Endothelial cell of umbilical vein (primary cell): ENCODE measurements around the gene GAK. TPM values are rescaled to one million over a fixed set of nuclear protein-coding genes. Genes with fewer than 3 reads are reported as not detected.

Experiments
- BruUV-seq: library from RNA; stranded (reverse); fragments of 400-500 nt; replicated peaks from 2 replicates; lab custom pipeline; 2021; lab: Mats Ljungman, UMichigan
- CTCF ChIA-PET: fragments of 300-600, 350-600 bp; sonication (Branson Sonifier 250); formaldehyde crosslinking; loops from one replicate; lab custom pipeline; 2021; ENCODE audit warnings: antibody characterized with exemption, inconsistent platforms; lab: Charles Lee
- POLR2A ChIA-PET: fragments of 300-600, 350-600 bp; sonication (Branson Sonifier 250); formaldehyde crosslinking; loops from one replicate; lab custom pipeline; 2021; ENCODE audit warnings: antibody characterized with exemption, inconsistent platforms; lab: Charles Lee
- DNase-seq: peaks from one replicate; pipeline ENCODE4 v3.0.0-alpha.2; 2011; ENCODE audit warnings: low read depth, low spot score
- FAIRE-seq: peaks from 2 replicates; lab custom pipeline; 2011; peaks lifted over from hg19 to GRCh38; lab: Jason Lieb, UNC
- H2AFZ ChIP-seq: 2 replicates; pipeline ENCODE4 v1.6.0; 2012; ENCODE audit warnings: low read depth, low read length, control low read depth, inconsistent platforms
- H3K27ac ChIP-seq: 2 replicates; pipeline ENCODE4 v1.5.1; 2011; ENCODE audit warnings: low read depth, mild to moderate bottlenecking, control low read depth, low read length, moderate library complexity; ENCODE audit not compliant: insufficient read depth
- H3K27me3 ChIP-seq, 2 experiments: 2 replicates each; pipeline versions ENCODE4 v1.6.0 to v1.6.1; 2011; ENCODE audit warnings: low read length in 2 of 2, mixed read lengths in 1 of 2; ENCODE audit not compliant: control insufficient read depth in 2 of 2, insufficient read depth in 2 of 2
- H3K36me3 ChIP-seq, 2 experiments: 2 replicates in 1 of 2; 3 replicates in 1 of 2; pipeline ENCODE4 v1.5.1; 2011; ENCODE audit warnings: low read length in 2 of 2, mild to moderate bottlenecking in 1 of 2, moderate library complexity in 1 of 2; ENCODE audit not compliant: control insufficient read depth in 2 of 2, insufficient read depth in 2 of 2; ENCODE audit errors: extremely low read depth in 1 of 2
- H3K4me1 ChIP-seq: 3 replicates; pipeline ENCODE4 v1.5.1; 2011; ENCODE audit warnings: mild to moderate bottlenecking, low read length; ENCODE audit not compliant: control insufficient read depth, insufficient read depth; ENCODE audit errors: extremely low read depth
- H3K4me2 ChIP-seq: 2 replicates; pipeline ENCODE4 v1.6.1; 2011; ENCODE audit warnings: low read length, control low read depth, mixed read lengths; ENCODE audit not compliant: insufficient read depth
- H3K4me3 ChIP-seq, 3 experiments: fragments of 200-600 bp in 1 of 3; sonication (generic), shearing (Covaris generic) in 1 of 3; replicated peaks in 1 of 3; 2 replicates each; pipeline ENCODE4 v1.5.1; 2011 to 2016; ENCODE audit warnings: control low read depth in 3 of 3, low read length in 3 of 3, mild to moderate bottlenecking in 2 of 3, inconsistent platforms in 1 of 3, low read depth in 1 of 3, moderate library complexity in 1 of 3; ENCODE audit not compliant: insufficient read depth in 1 of 3
- H3K79me2 ChIP-seq: 2 replicates; pipeline ENCODE4 v1.6.0; 2012; ENCODE audit warnings: low read length, inconsistent platforms; ENCODE audit not compliant: control insufficient read depth, insufficient read depth
- H3K9ac ChIP-seq: replicated peaks from 2 replicates; pipeline ENCODE3; 2011; ENCODE audit warnings: low read length, control low read depth; ENCODE audit not compliant: insufficient read depth; ENCODE audit errors: extremely low read depth
- H3K9me1 ChIP-seq: replicated peaks from 3 replicates; pipeline ENCODE4 v1.6.0; 2011; ENCODE audit warnings: mild to moderate bottlenecking, low read length; ENCODE audit not compliant: control insufficient read depth, insufficient read depth; ENCODE audit errors: extremely low read depth
- H3K9me3 ChIP-seq: replicated peaks from 2 replicates; pipeline ENCODE4 v1.5.1; 2012; ENCODE audit warnings: low read length, inconsistent platforms; ENCODE audit not compliant: control insufficient read depth, insufficient read depth
- H4K20me1 ChIP-seq: replicated peaks from 2 replicates; pipeline ENCODE3; 2011; ENCODE audit warnings: mild to moderate bottlenecking, low read length; ENCODE audit not compliant: control insufficient read depth, insufficient read depth; ENCODE audit errors: extremely low read depth
- EZH2 ChIP-seq: IDR thresholded peaks from 2 replicates; pipeline ENCODE4 v1.6.1; 2012; ENCODE audit warnings: borderline replicate concordance, low read depth, mild to moderate bottlenecking, moderate library complexity, low read length, inconsistent platforms; ENCODE audit not compliant: severe bottlenecking
- FOS ChIP-seq: IDR thresholded peaks from 2 replicates; pipeline ENCODE4 v1.6.1; 2011; ENCODE audit warnings: mild to moderate bottlenecking, low read length, moderate library complexity, borderline replicate concordance; ENCODE audit not compliant: insufficient read depth
- GATA2 ChIP-seq: IDR thresholded peaks from 2 replicates; pipeline ENCODE4 v1.7.0; 2011; ENCODE audit warnings: low read depth, mild to moderate bottlenecking, moderate library complexity, mixed read lengths, low read length; ENCODE audit not compliant: insufficient read length, insufficient read depth
- JUN ChIP-seq: IDR thresholded peaks from 2 replicates; pipeline ENCODE4 v1.6.1; 2011; ENCODE audit warnings: borderline replicate concordance, low read depth; ENCODE audit not compliant: insufficient read length, insufficient read depth
- MYC ChIP-seq: IDR thresholded peaks from one replicate; pipeline ENCODE4 v1.6.1; 2011; ENCODE audit warnings: mild to moderate bottlenecking, low read depth, low read length
- POLR2A ChIP-seq: IDR thresholded peaks from 2 replicates; pipeline ENCODE4 v1.6.1; 2012; ENCODE audit warnings: low read depth, mild to moderate bottlenecking, control low read depth, low read length
- POLR2AphosphoS5 ChIP-seq: IDR thresholded peaks from 2 replicates; pipeline ENCODE4 v1.6.1; 2012; ENCODE audit warnings: low read depth, mild to moderate bottlenecking, control low read depth, low read length, moderate library complexity; ENCODE audit not compliant: insufficient read depth
- dilution Hi-C: fragments of 300-500 bp; cut with MboI; formaldehyde crosslinking; loops from one replicate; pipeline ENCODE4 v1.15.0; 2019; ENCODE audit warnings: low sequenced_read_pairs; ENCODE audit not compliant: extremely low pct_ligation_motif_present
- intact Hi-C: fragments of 100-400 bp; cut with micrococcal nuclease; formaldehyde crosslinking; loops from one replicate; pipeline ENCODE4 v1.10.0; 2022
- polyA plus RNA-seq, 4 experiments: library from polyadenylated mRNA; depleted of rRNA in 3 of 4; stranded (reverse) in 3 of 4; unstranded in 1 of 4; fragments of >200 nt; gene quantifications; 2 replicates each; pipeline versions ENCODE4 v1.2.1 to v1.2.3, GENCODE V29; 2011 to 2012; ENCODE audit warnings: missing spikeins in 1 of 4
- total RNA-seq: library from RNA; stranded (reverse); gene quantifications from 2 replicates; pipeline ENCODE4 v1.2.3, GENCODE V29; 2021
- TF ChIP-seq, protein P1 (sequence below), 2 donors: IDR thresholded peaks; 1 replicate in 1 of 2; 2 replicates in 1 of 2; pipeline ENCODE4 v1.5.1; 2011; ENCODE audit warnings: low read length in 2 of 2, mild to moderate bottlenecking in 2 of 2, moderate library complexity in 2 of 2, control low read depth in 1 of 2, inconsistent platforms in 1 of 2, low read depth in 1 of 2; ENCODE audit not compliant: insufficient read depth in 1 of 2; ENCODE audit errors: extremely low read depth in 1 of 2
- TF ChIP-seq, protein P2 (sequence below): IDR thresholded peaks from 2 replicates; pipeline ENCODE4 v1.6.1; 2011; ENCODE audit not compliant: insufficient read depth, insufficient read length

GAK gene
- total and polyA plus RNA-seq, 2 donors (not counting 3 experiments of a cell fraction or from before 2014, with no cell fraction given), result 49.6 to 109 TPM

DNA sequence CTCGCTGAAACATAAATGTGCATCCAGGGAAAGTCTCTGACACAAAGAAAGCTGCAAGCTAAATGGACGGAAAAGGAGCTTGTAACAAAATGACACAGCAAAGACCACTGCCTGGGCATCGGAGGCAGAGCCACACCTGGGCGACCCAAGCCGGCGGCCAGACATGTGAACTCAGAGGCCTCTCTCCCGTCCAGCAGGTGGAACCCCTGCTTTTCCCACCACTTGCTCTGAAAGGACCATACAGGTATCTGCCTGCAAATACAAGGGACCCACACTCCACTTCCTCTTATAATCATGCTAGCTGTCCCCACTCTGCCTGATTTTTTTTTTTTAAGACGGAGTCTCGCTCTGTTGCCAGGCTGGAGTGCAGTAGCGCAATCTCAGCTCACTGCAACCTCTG is 118.2 kb downstream of the GAK start:
- H4K20me1 ChIP-seq, result no peaks in the 10 kb centered on the region
- ChIA-PET CTCF (interaction anchor here (1.9 kb wide), 1 partner anchor 19 kb away, joined by 6 read pairs; no protein-coding TSS in a partner anchor), POLR2A (no interaction called here)
- intact Hi-C loops (no loop called here), dilution Hi-C loops (no loop called here)
- no peaks in the 10 kb centered on the region for H3K79me2 ChIP-seq
- peaks cover 8 to 9% of the 10 kb centered on the region in 2 experiments for H3K27me3 ChIP-seq
- H3K4me2 ChIP-seq, result no peak overlapping the region
- no peaks in the 10 kb centered on the region for H3K9me3 ChIP-seq
- no peak overlapping the region for H3K27ac ChIP-seq
- H3K4me1 ChIP-seq, result no peaks in the 10 kb centered on the region
- H3K36me3 ChIP-seq, result no peaks in the 10 kb centered on the region
- no peak overlapping the region for H2AFZ ChIP-seq
- no peak for TF ChIP-seq POLR2A
- TF ChIP-seq POLR2AphosphoS5, result no peak
- TF ChIP-seq FOS, result no peak
- no peak for TF ChIP-seq JUN
- no peak for TF ChIP-seq GATA2
- TF ChIP-seq, protein P1, sequence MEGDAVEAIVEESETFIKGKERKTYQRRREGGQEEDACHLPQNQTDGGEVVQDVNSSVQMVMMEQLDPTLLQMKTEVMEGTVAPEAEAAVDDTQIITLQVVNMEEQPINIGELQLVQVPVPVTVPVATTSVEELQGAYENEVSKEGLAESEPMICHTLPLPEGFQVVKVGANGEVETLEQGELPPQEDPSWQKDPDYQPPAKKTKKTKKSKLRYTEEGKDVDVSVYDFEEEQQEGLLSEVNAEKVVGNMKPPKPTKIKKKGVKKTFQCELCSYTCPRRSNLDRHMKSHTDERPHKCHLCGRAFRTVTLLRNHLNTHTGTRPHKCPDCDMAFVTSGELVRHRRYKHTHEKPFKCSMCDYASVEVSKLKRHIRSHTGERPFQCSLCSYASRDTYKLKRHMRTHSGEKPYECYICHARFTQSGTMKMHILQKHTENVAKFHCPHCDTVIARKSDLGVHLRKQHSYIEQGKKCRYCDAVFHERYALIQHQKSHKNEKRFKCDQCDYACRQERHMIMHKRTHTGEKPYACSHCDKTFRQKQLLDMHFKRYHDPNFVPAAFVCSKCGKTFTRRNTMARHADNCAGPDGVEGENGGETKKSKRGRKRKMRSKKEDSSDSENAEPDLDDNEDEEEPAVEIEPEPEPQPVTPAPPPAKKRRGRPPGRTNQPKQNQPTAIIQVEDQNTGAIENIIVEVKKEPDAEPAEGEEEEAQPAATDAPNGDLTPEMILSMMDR (IDR thresholded peaks at IDR 0.05; ENCODE audit: extremely low read depth in 1 of 2, insufficient read depth in 1 of 2, low read depth in 1 of 2, low read length in 2 of 2), result no peak
- TF ChIP-seq, protein P2, sequence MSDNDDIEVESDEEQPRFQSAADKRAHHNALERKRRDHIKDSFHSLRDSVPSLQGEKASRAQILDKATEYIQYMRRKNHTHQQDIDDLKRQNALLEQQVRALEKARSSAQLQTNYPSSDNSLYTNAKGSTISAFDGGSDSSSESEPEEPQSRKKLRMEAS, result no peak
- no peak for TF ChIP-seq EZH2
- TF ChIP-seq MYC, result no peak
- DNase-seq, result no peak
- no peak overlapping the region for H3K4me3 ChIP-seq
- FAIRE-seq, result no peak
- H3K9me1 ChIP-seq, result no peaks in the 10 kb centered on the region
- H3K9ac ChIP-seq, result no peak overlapping the region
- BruUV-seq, result no TSS peak
